ENCODE data around the gene HS3ST5.
"Not testable (repeated sequence)": the region's sequence is repeated elsewhere in the genome, so short reads cannot be mapped to it uniquely, and the experiment has no call there.

HS3ST5 gene

GRCh38 chr6:114075777-114076176 is 267.0 kb downstream of the HS3ST5 start:
- TF ChIP-seq ZNF274 (IDR thresholded peaks at IDR 0.05; ENCODE audit: low read depth, low read length): no peak

GRCh38 chr6:114075300-114075699 is 267.5 kb downstream of the HS3ST5 start:
- no peak for TF ChIP-seq ZNF274 (IDR thresholded peaks at IDR 0.05; ENCODE audit: low read depth, low read length)
- no peak overlapping the region for H3K4me3 ChIP-seq (ENCODE audit: low read length)

More at GRCh38 chr6:114075777-114076176, 267.0 kb downstream of the HS3ST5 start:
- H3K4me3 ChIP-seq (ENCODE audit: low read length): no peak overlapping the region

GRCh38 chr6:114068771-114069170 is 274.1 kb downstream of the HS3ST5 start:
- TF ChIP-seq ZNF274 (IDR thresholded peaks at IDR 0.05; ENCODE audit: low read depth, low read length): no peak
- no peak overlapping the region for H3K4me3 ChIP-seq (ENCODE audit: low read length)

GRCh38 chr6:114068116-114068515 is 274.7 kb downstream of the HS3ST5 start:
- H3K4me3 ChIP-seq (ENCODE audit: low read length): no peak overlapping the region
- no peak for TF ChIP-seq ZNF274 (IDR thresholded peaks at IDR 0.05; ENCODE audit: low read depth, low read length)

GRCh38 chr6:114064862-114065261 is 278.0 kb downstream of the HS3ST5 start:
- TF ChIP-seq ZNF274 (IDR thresholded peaks at IDR 0.05; ENCODE audit: low read depth, low read length): no peak
- H3K4me3 ChIP-seq (ENCODE audit: low read length): no peak overlapping the region

- TF ChIP-seq ZNF274 (IDR thresholded peaks at IDR 0.05; ENCODE audit: low read depth, low read length): no peak
- no peak overlapping the region for H3K4me3 ChIP-seq (ENCODE audit: low read length)
Observed at GRCh38 chr6:114063956-114064355, 278.9 kb downstream of the HS3ST5 start.

- no peak for TF ChIP-seq ZNF274 (IDR thresholded peaks at IDR 0.05; ENCODE audit: low read depth, low read length)
- H3K4me3 ChIP-seq (ENCODE audit: low read length): no peak overlapping the region
Observed at GRCh38 chr6:114062199-114062598, 280.6 kb downstream of the HS3ST5 start.

GRCh38 chr6:114061741-114062140 is 281.1 kb downstream of the HS3ST5 start:
- no peak overlapping the region for H3K4me3 ChIP-seq (ENCODE audit: low read length)
- no peak for TF ChIP-seq ZNF274 (IDR thresholded peaks at IDR 0.05; ENCODE audit: low read depth, low read length)

- TF ChIP-seq ZNF274 (IDR thresholded peaks at IDR 0.05; ENCODE audit: low read depth, low read length): no peak
- no peak overlapping the region for H3K4me3 ChIP-seq (ENCODE audit: low read length)
Observed at GRCh38 chr6:114061116-114061515, 281.7 kb downstream of the HS3ST5 start.

GRCh38 chr6:114058435-114058834 is 284.4 kb downstream of the HS3ST5 start:
- TF ChIP-seq ZNF274 (IDR thresholded peaks at IDR 0.05; ENCODE audit: low read depth, low read length): no peak
- H3K4me3 ChIP-seq (ENCODE audit: low read length): no peak overlapping the region

- H3K4me3 ChIP-seq (ENCODE audit: low read length): no peak overlapping the region
- no peak for TF ChIP-seq ZNF274 (IDR thresholded peaks at IDR 0.05; ENCODE audit: low read depth, low read length)
Observed at GRCh38 chr6:114055763-114056162, 287.1 kb downstream of the HS3ST5 start.

GRCh38 chr6:114055349-114055748 is 287.5 kb downstream of the HS3ST5 start:
- H3K4me3 ChIP-seq (ENCODE audit: low read length): no peak overlapping the region
- TF ChIP-seq ZNF274 (IDR thresholded peaks at IDR 0.05; ENCODE audit: low read depth, low read length): no peak

GRCh38 chr6:114053791-114054190 is 289.0 kb downstream of the HS3ST5 start:
- no peak for TF ChIP-seq ZNF274 (IDR thresholded peaks at IDR 0.05; ENCODE audit: low read depth, low read length)
- no peak overlapping the region for H3K4me3 ChIP-seq (ENCODE audit: low read length)

- no peak overlapping the region for H3K4me3 ChIP-seq (ENCODE audit: low read length)
- TF ChIP-seq ZNF274 (IDR thresholded peaks at IDR 0.05; ENCODE audit: low read depth, low read length): no peak
Observed at GRCh38 chr6:114052141-114052540, 290.7 kb downstream of the HS3ST5 start.

GRCh38 chr6:114051031-114051430 is 291.8 kb downstream of the HS3ST5 start:
- no peak for TF ChIP-seq ZNF274 (IDR thresholded peaks at IDR 0.05; ENCODE audit: low read depth, low read length)

GRCh38 chr6:114049367-114049966 is 293.4 kb downstream of the HS3ST5 start:
- no peak for TF ChIP-seq ZNF274 (IDR thresholded peaks at IDR 0.05; ENCODE audit: low read depth, low read length)

More at GRCh38 chr6:114051031-114051430, 291.8 kb downstream of the HS3ST5 start:
- H3K4me3 ChIP-seq (ENCODE audit: low read length): no peak overlapping the region

GRCh38 chr6:114044566-114044965 is 298.3 kb downstream of the HS3ST5 start:
- H3K4me3 ChIP-seq (ENCODE audit: low read length): not testable (repeated sequence)

More at GRCh38 chr6:114049367-114049966, 293.4 kb downstream of the HS3ST5 start:
- no peak overlapping the region for H3K4me3 ChIP-seq (ENCODE audit: low read length)

All from GM08714 (cell line).